Breast epithelium (tissue), 3 donors: ENCODE measurements around the gene CRTC1.

Experiments
- CTCF ChIP-seq, 3 donors: fragments of 450-650 bp; IDR thresholded peaks; one replicate each; pipeline ENCODE4 v1.5.1; 2016 to 2017; ENCODE audit warnings: antibody characterized with exemption in 3 of 3, mild to moderate bottlenecking in 3 of 3, moderate library complexity in 3 of 3
- POLR2A ChIP-seq: fragments of 450-650 bp; IDR thresholded peaks from one replicate; pipeline ENCODE4 v1.6.1; 2016; ENCODE audit warnings: antibody characterized with exemption, mild to moderate bottlenecking, moderate library complexity
- POLR2AphosphoS5 ChIP-seq, 3 donors: sonication (generic); formaldehyde crosslinking; IDR thresholded peaks; one replicate each; pipeline ENCODE4 v1.6.1; 2017; ENCODE audit warnings: antibody characterized with exemption in 3 of 3

DNA sequence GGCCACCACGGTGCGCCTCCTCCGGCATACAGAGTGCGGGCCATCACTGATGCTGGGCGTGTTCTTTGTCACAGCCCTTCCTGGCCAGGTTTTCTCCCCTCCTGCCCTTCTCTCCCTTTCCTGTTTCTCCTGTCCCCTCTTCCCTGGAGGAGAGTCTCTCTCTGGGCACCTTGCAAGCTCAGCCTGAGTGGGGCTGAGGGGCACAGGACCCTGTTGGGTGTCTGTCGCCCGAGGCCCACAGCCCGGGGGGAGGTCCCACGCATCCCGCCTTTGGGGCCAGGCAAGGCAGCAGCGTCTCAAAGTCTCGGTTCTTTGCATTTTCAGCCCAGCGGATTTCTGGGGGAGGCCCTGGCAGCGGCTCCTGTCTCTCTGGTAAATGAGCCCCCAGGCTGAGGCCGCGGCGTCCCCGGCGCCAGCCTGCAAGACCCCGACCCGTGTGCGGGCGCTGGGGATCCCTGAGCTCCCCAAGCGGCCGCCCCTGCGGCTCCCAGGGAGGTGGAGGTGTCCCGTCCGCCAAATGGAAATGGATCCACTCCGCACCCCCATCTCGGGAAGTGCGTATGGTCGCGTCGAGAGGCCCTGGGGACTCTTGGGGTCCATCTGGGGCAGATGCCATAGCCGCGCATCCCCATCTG lies 60.4 kb downstream of the CRTC1 start:
- TF ChIP-seq CTCF (IDR thresholded peaks at IDR 0.05) (no peak), POLR2AphosphoS5 (IDR thresholded peaks at IDR 0.05) (no peak), POLR2A (no peak)
